Upper lobe of right lung (tissue), 1 donor: ENCODE data around the gene ZNF581. TPM values are rescaled to one million over a fixed set of nuclear protein-coding genes. Genes with fewer than 3 reads are reported as not detected.

ENCODE experiments used
- ATAC-seq: fragments of 200-7000 bp; cut with Tn5 transposase; one replicate; pipeline ENCODE4 v1.9.1; 2020; ENCODE audit warnings: mild to moderate bottlenecking, moderate library complexity
- DNase-seq: peaks from one replicate; pipeline ENCODE4 v3.0.0-alpha.2; 2020
- H3K27ac ChIP-seq: fragments of 200-600 bp; one replicate; pipeline ENCODE4 v1.8.0; 2022
- H3K27me3 ChIP-seq: fragments of 200-600 bp; one replicate; pipeline ENCODE4 v1.8.0; 2022; ENCODE audit warnings: mild to moderate bottlenecking
- H3K36me3 ChIP-seq: fragments of 200-600 bp; one replicate; pipeline ENCODE4 v1.8.0; 2022
- H3K4me1 ChIP-seq: fragments of 200-600 bp; one replicate; pipeline ENCODE4 v1.8.0; 2022
- H3K4me3 ChIP-seq: fragments of 200-600 bp; one replicate; pipeline ENCODE4 v1.8.0; 2022; ENCODE audit warnings: mild to moderate bottlenecking
- H3K9me3 ChIP-seq: fragments of 200-600 bp; one replicate; pipeline ENCODE4 v1.8.0; 2022
- CTCF ChIP-seq: fragments of 200-600 bp; IDR thresholded peaks from one replicate; pipeline ENCODE4 v1.8.0; 2022; ENCODE audit warnings: antibody characterized with exemption
- intact Hi-C: fragments of 100-400 bp; cut with DNase I; formaldehyde crosslinking; loops from one replicate; pipeline ENCODE4 v1.11.0; 2022
- total RNA-seq: library from RNA; stranded (reverse); fragmentation: NEBNext Ultra II Directional; extraction: Animal tissue kit (Norgen Biotek cat#: 25700); gene quantifications from one replicate; pipeline ENCODE4 v1.2.1, GENCODE V29; 2021
- donor health status: DM: no; HTN: yes; CAD: no; lungs with severe emphysema.

The ZNF581 gene
- total RNA-seq, 1 donor from 2014 or later: 16.4 TPM

GRCh38 chr19:55675661-55676354 is 32.4 kb downstream of the ZNF581 start:
- Histone ChIP-seq H3K27ac (peak overlapping the region; percentile 85), H3K27me3 (no peaks in the 10 kb centered on the region), H3K4me3 (peak overlapping the region; percentile 82), H3K36me3 (peaks cover 59% of the 10 kb centered on the region), H3K4me1 (peaks cover 38% of the 10 kb centered on the region), H3K9me3 (no peaks in the 10 kb centered on the region)
- no peak for DNase-seq
- TF ChIP-seq CTCF: no peak
- intact Hi-C loops: no loop called here
- no peak for ATAC-seq

- Histone ChIP-seq H3K4me1 (peaks cover 38% of the 10 kb centered on the region), H3K36me3 (peaks cover 61% of the 10 kb centered on the region), H3K9me3 (no peaks in the 10 kb centered on the region), H3K27me3 (no peaks in the 10 kb centered on the region), H3K4me3 (peak overlapping the region; percentile 82), H3K27ac (no peak overlapping the region)
- intact Hi-C loops: no loop called here
- no peak for TF ChIP-seq CTCF
- DNase-seq (no peak), ATAC-seq (no peak)
Observed at GRCh38 chr19:55676383-55676782, 32.9 kb downstream of the ZNF581 start.

GRCh38 chr19:55676889-55677505 is 33.5 kb downstream of the ZNF581 start:
- Histone ChIP-seq H3K36me3 (peaks cover 63% of the 10 kb centered on the region), H3K9me3 (no peaks in the 10 kb centered on the region), H3K4me3 (peak overlapping the region; percentile 82), H3K4me1 (peaks cover 38% of the 10 kb centered on the region), H3K27ac (no peak overlapping the region), H3K27me3 (no peaks in the 10 kb centered on the region)
- intact Hi-C loops: no loop called here
- DNase-seq (no peak), ATAC-seq (no peak)
- TF ChIP-seq CTCF: no peak

GRCh38 chr19:55677572-55678028 is 34.2 kb downstream of the ZNF581 start:
- Histone ChIP-seq H3K4me3 (peak overlapping the region; percentile 1), H3K27me3 (no peaks in the 10 kb centered on the region), H3K4me1 (peaks cover 38% of the 10 kb centered on the region), H3K36me3 (peaks cover 63% of the 10 kb centered on the region), H3K9me3 (no peaks in the 10 kb centered on the region), H3K27ac (peak overlapping the region; percentile 36)
- no peak for DNase-seq
- no peak for ATAC-seq
- intact Hi-C loops: no loop called here
- no peak for TF ChIP-seq CTCF

GRCh38 chr19:55678121-55678671 is 34.7 kb downstream of the ZNF581 start:
- peak; percentile 5 for TF ChIP-seq CTCF
- Histone ChIP-seq H3K27me3 (no peaks in the 10 kb centered on the region), H3K4me1 (peaks cover 38% of the 10 kb centered on the region), H3K27ac (peak overlapping the region; percentile 36), H3K9me3 (no peaks in the 10 kb centered on the region), H3K36me3 (peaks cover 63% of the 10 kb centered on the region), H3K4me3 (no peak overlapping the region)
- intact Hi-C loops: no loop called here
- ATAC-seq (peak; percentile 54), DNase-seq (no peak)
